GM18499 (cell line): ENCODE results near the gene TNNI3.

Source experiments
- ATAC-seq: cut with Tn5 transposase; IDR thresholded peaks from one replicate; pipeline ENCODE4 v1.9.1; 2021; ENCODE audit warnings: moderate number of reproducible peaks; ENCODE audit not compliant: insufficient read depth, unreplicated experiment

TNNI3 gene

DNA sequence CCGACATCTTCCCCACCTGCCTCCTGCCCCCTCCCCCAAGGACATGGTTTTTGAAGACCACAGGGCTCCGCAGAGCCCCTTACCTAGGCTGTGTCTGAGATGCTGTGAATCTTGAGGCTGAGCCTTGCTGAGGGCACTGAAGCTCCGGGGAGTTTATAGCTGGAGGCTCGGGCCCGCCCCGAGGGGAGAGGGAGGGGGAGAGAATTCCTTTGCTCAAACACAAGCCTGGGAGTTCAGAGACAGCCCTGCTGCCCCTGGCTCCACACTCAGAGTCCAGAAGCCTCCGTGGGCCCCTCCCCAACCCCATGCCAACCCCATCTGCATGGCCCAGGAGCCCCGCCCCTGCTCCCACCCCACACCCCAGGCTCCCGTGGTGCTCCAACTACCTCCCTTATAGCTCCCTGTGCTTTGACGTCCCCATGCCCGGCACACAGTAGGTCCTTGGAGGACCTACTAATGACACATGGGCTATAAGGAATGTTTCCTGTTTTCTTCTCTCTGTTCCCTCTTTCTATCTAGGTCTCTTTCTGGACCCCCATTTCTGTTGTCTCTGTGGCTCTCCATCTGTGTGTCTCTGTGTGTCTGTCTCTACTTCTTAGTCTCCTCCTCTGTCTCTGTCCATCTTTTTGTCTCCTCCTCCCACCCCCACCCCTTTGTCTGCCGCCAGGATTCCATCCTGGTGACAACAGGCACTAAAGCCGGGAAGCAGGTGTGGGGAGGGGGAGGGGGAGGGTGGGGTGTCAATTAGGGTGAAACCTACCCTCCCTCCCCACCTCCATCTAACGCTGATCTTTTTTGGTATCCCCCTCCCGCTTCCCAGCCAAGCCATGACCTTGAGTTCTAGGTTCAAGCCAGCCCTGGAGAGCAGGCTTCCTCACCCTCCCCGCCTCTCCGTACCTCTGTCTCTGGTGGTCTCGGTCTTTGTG, 8.2 kb downstream of the TNNI3 start, which contains the start of gene TNNT1:
Gene TNNT1 (minus strand): TSS at position 129 of the 926 bp plus-strand sequence. CDS start 2,049 bp downstream, outside the sequence.
- no peak for ATAC-seq

- ATAC-seq = no peak
These were observed 9.8 kb downstream of the TNNI3 start for GRCh38 chr19:55147545-55148251.

DNA sequence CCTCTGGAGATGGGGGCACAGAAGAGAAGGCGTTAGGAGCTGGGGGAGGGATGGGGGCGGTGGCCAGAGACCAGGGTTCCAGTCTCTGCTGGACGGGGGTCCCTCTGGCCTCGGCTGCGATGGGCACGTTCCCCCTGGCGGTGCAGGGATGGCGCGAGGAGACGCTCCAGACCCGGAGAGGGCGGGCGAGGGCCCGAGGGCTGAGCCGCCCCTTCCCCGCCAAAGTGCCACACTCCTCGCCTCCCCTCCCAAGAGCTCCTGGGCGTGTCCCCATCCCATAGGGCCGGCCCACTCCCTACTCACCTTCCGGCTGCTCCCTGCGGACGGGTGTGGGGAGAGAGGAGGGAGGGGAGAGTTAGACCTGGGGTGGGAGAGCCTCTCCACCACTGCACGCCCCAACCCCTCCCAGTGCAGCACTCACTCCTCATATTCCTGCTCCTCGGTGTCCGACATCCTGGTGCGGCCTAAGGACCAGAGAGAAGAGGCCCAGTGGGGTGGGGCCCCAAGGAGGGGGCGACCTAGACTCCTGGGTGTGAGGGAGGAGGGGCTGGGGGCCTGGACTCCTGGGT, 10.7 kb downstream of the TNNI3 start:
- no peak for ATAC-seq

DNA sequence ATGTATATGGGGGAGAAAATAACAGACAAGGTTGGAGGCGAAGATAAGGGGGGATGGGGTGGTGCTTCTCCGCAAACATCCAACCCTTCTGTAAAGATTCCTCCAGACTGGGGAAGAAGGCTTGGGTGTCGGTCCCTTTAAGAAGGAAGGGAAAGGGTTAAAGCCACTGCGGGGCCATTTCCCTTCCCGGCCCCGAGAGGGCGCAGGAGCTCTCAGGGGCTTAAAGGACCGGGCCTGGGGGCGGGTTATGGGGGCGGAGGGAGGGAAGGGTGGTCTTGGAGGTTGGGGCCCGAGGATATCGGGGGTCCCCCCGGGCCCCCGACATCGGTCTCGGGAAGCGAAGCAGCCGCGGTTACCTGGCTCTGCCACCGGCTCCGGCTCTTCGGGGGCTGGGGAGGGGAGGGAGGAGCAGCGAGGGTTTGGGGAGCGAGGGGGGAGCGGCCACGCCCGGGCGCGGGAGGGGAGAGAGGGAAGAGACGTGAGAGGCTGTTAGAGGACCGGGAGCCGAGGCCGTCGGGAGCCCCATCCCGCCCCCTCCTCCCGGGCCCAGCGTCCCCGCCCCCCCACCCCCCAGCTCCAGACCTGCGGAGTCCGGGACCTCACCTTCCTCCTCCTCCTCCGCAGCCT, 11.3 kb downstream of the TNNI3 start:
- no peak for ATAC-seq

DNA sequence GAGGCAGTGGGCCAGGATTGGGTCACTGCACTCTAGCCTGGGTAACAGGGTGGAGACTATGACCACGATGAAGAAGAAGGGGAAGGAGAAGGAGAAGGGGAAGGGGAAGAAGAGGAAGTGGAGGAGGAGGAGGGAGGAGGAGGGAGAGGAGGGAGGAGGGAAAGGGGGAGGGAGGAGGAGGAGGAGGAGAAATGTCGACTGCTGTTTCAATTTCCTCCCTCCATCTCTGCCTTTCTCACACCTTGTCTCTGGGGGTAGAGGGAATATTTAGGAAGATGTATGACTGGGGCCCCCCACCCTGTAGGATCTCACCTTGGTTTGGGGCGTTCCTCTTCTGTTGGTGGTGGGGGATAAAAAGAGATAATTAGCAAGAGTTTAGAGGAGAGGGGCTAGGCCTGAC, 12.3 kb downstream of the TNNI3 start:
- ATAC-seq = no peak

DNA sequence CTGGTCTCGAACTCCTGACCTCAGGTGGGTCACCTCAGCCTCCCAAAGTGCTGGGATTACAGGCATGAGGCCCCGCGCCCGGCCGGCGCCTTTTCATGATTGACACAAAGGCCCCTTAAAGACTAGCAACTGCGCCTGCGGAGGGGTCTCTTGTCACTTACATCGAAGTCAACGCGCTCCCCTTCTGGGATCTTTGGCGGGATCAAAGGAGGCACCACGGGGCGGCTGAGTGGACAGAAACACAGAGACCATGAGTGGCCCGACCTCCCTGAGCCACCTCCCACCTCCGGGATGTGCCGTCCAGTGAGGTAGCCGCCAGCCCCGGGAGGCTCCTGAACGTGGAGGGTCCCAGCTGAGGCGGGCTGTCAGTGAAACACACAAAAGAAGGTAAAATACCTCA, 15.8 kb downstream of the TNNI3 start:
- no peak for ATAC-seq

- no peak for ATAC-seq
These were observed 19.6 kb downstream of the TNNI3 start for GRCh38 chr19:55137915-55138314.

DNA sequence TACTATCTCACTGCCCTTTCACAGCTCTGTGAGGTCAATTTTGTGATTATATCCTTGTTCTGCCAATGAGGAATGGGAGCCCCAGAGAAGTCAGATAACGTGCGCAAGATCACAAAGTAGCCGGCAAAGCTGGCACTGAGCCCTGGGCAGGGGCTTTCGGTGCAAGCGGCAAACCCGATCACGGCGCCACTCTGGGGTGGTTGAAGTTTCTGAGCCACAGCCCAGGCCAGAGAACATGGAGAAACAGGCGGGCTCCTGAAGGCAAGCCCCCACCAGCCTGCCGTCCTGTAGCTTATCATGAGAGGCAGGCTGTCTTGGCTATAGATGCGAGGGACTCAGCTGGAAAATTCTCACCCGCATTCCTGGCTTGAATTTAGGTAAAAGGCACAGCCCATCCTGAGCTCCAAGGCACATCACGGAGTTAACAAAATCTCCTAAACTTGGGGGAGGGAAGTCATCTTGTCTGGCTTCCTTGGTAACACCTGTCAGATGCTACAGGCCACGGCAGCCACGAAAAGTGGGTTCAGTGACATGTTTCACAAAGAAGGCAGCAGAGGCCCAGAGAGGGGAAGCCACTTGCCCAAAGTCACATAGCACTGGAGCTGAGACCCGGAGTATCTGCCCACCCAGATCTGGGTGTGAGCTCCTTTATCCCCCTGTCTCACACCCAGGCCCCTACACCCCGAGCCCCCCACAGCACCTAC, 21.0 kb downstream of the TNNI3 start:
- no peak for ATAC-seq

DNA sequence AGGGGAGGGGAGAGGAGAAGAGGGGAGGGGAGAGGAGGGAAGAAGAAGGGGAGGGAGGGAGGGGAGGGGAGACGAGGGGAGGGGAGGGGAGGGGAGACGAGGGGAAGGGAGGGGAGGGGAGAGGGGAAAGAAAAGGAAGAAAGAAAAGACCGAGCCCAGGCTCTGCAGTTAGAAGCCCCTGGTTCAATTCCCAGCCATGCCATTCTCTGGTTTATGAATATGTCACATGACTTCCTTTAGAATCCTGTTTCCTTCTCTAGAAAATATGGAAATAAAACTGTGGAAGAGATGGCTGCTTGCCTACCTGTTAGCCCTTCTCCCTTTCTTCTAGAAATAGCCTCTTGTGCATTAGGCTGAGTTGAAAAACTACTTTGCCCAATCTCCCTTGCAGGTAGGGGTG, 22.8 kb downstream of the TNNI3 start:
- no peak for ATAC-seq

- ATAC-seq = no peak
These were observed 23.7 kb downstream of the TNNI3 start for GRCh38 chr19:55133639-55134444.

GRCh38 chr19:55132453-55133129, 24.9 kb downstream of the TNNI3 start:
- ATAC-seq = no peak

DNA sequence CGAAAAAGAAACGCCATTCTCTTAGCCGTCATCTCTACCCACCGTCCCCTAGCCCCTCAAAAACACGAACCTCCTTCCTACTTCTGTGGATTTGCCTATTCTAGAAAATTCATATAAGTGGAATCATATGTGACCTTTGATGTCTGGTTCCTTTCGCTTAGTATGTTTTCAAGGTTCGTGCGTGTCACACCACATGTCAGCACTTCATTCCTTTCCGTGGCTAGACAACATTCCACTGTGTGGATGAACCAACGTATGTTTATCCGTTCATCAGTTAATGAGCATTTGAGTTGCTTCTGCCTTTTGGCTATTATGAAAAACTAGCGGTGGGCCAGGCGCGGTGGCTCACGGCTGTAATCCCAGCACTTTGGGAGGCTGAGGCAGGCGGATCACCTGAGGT, 26.1 kb downstream of the TNNI3 start:
- no peak for ATAC-seq

DNA sequence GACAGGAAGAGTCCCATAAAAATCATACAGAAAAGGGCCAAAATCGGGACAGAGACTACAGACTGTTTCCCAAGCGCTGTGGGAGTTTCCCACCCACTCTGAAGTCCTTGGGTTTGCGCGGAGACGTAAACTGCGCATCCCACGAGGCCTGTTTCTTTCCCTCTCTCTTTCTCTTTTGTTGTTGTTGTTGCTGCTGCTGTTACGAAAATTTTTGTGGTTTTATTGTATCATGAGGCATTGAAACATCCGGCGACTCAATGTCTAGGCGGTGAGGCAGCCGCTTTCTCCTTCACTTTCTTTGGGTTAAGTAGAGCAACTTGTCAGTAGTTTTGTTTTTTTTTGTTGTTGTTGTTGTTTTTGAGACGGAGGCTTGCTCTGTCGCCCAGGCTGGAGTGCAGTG, 38.5 kb downstream of the TNNI3 start:
- ATAC-seq = no peak

DNA sequence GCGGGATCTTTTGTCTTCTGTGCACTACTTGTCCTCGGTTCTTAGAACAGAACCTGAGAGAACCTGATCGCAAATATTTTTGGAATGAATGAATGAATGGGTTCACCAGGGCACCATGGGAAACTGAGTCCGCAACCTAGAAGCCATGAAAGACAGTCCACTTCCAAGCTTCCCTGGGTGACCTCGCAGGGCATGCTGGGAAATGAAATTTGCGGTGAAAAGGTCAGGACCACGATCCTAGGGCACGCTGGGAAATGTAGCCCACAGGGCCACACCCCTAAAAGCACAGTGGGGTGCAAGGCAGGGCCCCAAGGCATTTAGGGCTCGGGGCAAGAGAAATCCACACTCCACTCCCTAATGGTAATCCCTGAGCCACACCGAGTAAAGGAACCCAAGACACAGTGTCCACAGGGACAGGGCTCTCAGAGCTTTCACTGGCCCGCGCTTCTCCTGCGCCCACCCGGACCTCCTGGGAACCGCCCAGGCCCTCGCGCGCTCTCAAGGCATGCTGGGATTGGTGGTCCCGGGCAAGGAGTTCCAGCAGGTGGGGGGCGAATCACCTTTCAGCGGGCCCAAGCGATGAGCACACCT, 39.0 kb downstream of the TNNI3 start:
- no peak for ATAC-seq

DNA sequence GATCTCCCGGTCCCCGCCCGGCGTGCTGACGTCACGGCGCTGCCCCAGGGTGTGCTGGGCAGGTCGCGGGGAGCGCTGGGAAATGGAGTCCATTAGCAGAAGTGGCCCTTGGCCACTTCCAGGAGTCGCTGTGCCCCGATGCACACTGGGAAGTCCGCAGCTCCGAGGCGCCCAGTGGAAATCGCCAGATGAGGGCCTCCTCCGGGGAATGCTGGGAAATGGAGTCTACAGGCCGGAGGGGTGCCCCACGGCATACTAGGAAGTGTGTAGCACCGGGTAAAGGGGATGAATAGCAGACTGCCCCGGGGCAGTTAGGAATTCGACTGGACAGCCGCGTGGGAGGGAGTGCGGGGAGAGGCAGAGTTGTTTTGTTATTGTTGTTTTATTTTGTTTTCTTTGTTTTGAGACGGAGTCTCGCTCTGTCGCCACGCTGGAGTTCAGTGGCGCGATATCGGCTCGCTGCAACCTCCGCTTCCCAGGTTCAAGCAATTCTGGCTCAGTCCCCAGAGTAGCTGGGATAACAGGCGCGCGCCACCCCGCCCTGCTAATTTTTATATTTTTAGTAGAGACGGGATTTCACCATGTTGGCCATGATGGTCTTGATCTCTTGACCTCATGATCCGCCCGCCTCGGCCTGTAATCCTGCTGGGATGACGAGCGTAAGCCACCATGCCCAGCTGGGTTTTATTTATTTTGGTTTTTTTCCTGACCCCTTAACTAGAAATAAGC, 39.7 kb downstream of the TNNI3 start:
- peak; percentile 58 for ATAC-seq

GRCh38 chr19:55116859-55117662, 40.5 kb downstream of the TNNI3 start, which contains the start of gene PPP1R12C:
Gene PPP1R12C, minus strand, starts transcription at chr19:55117637. Its CDS starts 94 bp downstream, at chr19:55117543.
- ATAC-seq = no peak
